CD1c-positive myeloid dendritic cell (primary cell): ENCODE results near the gene STK35.
"Not testable (repeated sequence)": the region's sequence is repeated elsewhere in the genome, so short reads cannot be mapped to it uniquely, and the experiment has no call there.

Source experiments
- DNase-seq: peaks from one replicate; pipeline ENCODE4 v3.0.0-alpha.2; 2016; ENCODE audit errors: extremely low spot score

Gene STK35

GRCh38 chr20:2156666-2157624 lies 55.3 kb downstream of the STK35 start:
- no peak for DNase-seq

GRCh38 chr20:2162125-2162822 lies 60.6 kb downstream of the STK35 start:
- DNase-seq, result no peak

GRCh38 chr20:2162823-2163166 lies 61.2 kb downstream of the STK35 start:
- no peak for DNase-seq

- DNase-seq, result no peak
Observed at GRCh38 chr20:2163312-2163711, 61.7 kb downstream of the STK35 start.

GRCh38 chr20:2163757-2164156 lies 62.1 kb downstream of the STK35 start:
- DNase-seq, result no peak

- DNase-seq, result no peak
Observed at GRCh38 chr20:2164421-2164820, 62.8 kb downstream of the STK35 start.

- DNase-seq, result no peak
Observed at GRCh38 chr20:2164966-2165365, 63.3 kb downstream of the STK35 start.

- DNase-seq, result no peak
Observed at GRCh38 chr20:2165871-2166270, 64.2 kb downstream of the STK35 start.

- DNase-seq, result no peak
Observed at GRCh38 chr20:2167112-2167511, 65.5 kb downstream of the STK35 start.

- no peak for DNase-seq
Observed at GRCh38 chr20:2168946-2169345, 67.3 kb downstream of the STK35 start.

GRCh38 chr20:2169456-2170088 lies 67.9 kb downstream of the STK35 start:
- DNase-seq, result no peak

GRCh38 chr20:2170404-2170803 lies 68.8 kb downstream of the STK35 start:
- no peak for DNase-seq

GRCh38 chr20:2171266-2171790 lies 69.7 kb downstream of the STK35 start:
- no peak for DNase-seq

- not testable (repeated sequence) for DNase-seq
Observed at GRCh38 chr20:2171840-2172239, 70.2 kb downstream of the STK35 start.

GRCh38 chr20:2172305-2173175 lies 70.9 kb downstream of the STK35 start:
- DNase-seq, result peak; percentile 77

GRCh38 chr20:2173186-2173585 lies 71.6 kb downstream of the STK35 start:
- no peak for DNase-seq

- no peak for DNase-seq
Observed at GRCh38 chr20:2174067-2174466, 72.4 kb downstream of the STK35 start.

- no peak for DNase-seq
Observed at GRCh38 chr20:2176946-2177345, 75.3 kb downstream of the STK35 start.

GRCh38 chr20:2178318-2179232 lies 76.9 kb downstream of the STK35 start:
- no peak for DNase-seq

- DNase-seq, result no peak
Observed at GRCh38 chr20:2179233-2179580, 77.6 kb downstream of the STK35 start.
